Superior temporal gyrus (tissue), 1 donor: ENCODE results near the gene COX20.
A peak's percentile ranks its signal among the peaks of the same experiment; 100 is the strongest.
"Not testable (repeated sequence)": the region's sequence is repeated elsewhere in the genome, so short reads cannot be mapped to it uniquely, and the experiment has no call there.

Experiments
- DNase-seq: peaks from one replicate; pipeline ENCODE4 v3.0.0-alpha.2; 2016; ENCODE audit errors: extremely low spot score

Gene COX20

GRCh38 chr1:244822878-244823277, 12.6 kb upstream of the COX20 start:
- no peak for DNase-seq

- DNase-seq: no peak
Observed at GRCh38 chr1:244826712-244827111, 8.7 kb upstream of the COX20 start.

GRCh38 chr1:244830639-244831038, 4.8 kb upstream of the COX20 start:
- DNase-seq: no peak

- DNase-seq: not testable (repeated sequence)
Observed at GRCh38 chr1:244833260-244833659, 2.2 kb upstream of the COX20 start.

- DNase-seq: peak; percentile 90
Observed at GRCh38 chr1:244833734-244834542, 1.5 kb upstream of the COX20 start.

GRCh38 chr1:244834543-244835275, 749 bp upstream of the COX20 start:
- peak; percentile 93 for DNase-seq

DNA sequence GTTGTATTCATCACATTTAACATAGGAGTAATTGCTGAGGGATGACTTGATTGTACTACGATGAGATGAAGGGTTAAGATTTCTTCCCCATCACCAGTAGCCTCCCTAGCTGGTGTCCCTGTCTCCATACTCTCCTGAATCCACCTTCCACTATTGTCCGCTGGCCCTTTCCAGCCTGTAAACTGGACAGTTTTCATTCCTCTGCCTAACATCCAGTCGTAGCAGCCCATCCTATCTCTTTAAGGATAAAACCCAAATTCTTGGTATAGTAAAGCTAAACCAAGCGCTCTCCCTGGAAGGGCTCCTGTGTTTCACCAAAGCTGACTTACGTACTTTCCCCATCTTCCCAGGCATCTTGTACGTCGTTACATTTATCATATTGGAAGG, 670 bp downstream of the COX20 start:
- no peak for DNase-seq

DNA sequence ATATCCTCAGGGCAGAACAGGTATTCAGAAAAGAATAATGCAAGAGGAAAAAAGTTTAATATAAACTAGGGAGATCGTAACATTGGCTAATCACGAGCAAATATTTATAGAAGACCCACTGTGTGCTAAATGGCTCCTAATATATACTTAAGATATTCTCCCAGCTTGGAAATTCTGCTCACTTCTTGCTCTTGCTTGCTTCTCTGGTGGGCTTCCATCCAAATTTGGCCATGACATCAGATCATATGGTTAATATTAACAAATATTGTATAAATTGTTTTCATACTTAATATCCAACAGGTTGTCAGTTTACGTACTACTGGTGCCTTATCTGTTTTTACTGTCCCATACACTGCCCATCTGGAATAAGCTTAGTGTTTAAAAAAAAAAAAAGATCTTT, 1.1 kb downstream of the COX20 start:
- no peak for DNase-seq

- DNase-seq: peak; percentile 41
Observed at GRCh38 chr1:244837597-244838258, 2.3 kb downstream of the COX20 start.

- peak; percentile 25 for DNase-seq
Observed at GRCh38 chr1:244839656-244840055, 4.2 kb downstream of the COX20 start.

DNA sequence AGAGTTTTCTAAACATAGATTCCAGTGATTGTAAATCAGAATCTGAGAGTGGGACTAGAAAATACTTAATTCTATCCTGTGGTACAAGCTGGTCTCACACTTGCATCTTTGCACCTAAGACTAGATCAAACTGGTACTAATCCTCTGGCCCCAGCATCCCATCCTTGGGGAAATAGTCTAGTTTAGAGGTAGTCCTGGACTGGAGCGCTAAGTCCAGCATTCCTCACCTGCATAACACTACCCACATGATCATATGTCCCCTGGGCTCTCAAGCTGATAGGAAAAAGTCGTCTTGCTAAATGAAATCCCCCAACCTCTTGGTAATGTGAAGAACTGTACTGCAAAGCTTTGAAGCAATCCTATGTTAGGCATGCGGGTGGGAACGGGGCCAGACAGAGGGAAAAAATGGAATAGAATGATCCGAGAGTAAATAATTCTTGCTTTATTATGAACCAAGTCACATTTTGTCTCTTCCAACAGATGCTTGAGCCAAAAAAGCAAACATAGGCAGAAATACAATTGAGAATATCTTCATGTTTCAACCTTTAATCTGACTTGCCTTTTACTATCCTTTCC, 4.8 kb downstream of the COX20 start:
- DNase-seq: peak; percentile 33

DNA sequence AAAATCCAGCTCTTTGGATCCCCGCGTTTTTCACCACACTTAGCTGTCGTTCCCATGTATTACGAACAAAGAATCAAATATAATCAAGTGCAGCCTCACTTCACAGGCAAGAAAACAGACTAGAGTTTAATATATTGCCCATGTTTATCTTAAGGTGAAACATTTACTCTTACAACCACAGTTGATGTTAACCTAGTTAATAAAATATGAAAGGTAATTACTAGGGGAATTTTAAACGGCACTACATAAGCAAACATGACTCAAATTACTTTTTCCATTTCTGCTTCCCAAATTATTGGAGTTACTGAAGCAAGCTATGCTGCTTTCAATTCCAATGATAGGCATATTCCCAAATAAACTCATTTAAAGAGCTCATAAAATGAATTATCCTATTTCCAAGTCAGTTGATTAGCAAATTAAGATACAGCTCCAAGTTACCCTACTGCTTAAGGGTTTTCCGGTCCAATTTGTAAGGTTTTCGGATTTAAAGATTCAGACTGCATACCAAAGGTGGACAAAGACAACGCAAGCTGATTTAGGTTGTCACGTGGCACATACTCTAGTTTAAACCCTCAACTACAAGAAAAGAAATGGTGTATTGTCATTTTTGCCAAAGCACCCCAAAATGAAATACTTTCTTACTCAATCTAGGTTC, 5.9 kb downstream of the COX20 start:
- DNase-seq: peak; percentile 15

DNA sequence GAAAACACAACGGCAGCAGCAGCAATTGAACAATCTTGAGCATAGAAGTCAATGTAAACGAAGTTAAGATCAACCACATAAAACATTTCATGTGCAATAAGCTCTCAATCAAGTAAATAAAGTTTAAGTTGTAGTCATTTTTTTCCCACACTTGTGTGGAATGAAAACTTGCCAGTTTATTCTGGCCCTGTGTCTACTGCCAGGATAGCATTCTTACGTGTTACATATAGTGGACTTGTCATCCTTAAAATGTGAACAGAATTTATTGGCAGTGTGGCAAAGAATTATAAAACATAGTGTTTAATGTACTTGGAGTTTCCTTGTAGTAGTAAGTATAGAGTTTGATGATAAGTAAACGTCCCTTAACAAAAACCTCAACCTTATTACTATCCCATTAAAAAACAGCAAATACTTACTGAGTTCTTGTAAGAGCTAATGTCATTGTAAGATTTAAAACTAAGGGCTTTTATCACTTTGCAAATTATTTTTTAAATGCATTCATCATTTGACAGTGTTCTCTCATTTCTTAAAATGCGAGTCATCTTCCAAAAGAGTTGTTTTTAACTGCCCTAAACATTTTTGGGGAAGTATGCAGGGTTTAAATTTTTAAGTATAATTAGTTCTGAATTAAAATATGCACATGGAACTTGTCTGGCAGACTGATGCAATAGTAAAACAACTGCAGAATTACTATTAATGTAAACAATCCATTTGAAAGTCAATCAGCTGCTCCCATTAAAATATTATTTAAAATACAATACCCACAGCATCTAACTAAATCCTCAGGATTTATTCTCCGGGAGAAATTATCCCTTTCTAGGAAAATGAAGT, 7.9 kb downstream of the COX20 start:
- DNase-seq: no peak

DNA sequence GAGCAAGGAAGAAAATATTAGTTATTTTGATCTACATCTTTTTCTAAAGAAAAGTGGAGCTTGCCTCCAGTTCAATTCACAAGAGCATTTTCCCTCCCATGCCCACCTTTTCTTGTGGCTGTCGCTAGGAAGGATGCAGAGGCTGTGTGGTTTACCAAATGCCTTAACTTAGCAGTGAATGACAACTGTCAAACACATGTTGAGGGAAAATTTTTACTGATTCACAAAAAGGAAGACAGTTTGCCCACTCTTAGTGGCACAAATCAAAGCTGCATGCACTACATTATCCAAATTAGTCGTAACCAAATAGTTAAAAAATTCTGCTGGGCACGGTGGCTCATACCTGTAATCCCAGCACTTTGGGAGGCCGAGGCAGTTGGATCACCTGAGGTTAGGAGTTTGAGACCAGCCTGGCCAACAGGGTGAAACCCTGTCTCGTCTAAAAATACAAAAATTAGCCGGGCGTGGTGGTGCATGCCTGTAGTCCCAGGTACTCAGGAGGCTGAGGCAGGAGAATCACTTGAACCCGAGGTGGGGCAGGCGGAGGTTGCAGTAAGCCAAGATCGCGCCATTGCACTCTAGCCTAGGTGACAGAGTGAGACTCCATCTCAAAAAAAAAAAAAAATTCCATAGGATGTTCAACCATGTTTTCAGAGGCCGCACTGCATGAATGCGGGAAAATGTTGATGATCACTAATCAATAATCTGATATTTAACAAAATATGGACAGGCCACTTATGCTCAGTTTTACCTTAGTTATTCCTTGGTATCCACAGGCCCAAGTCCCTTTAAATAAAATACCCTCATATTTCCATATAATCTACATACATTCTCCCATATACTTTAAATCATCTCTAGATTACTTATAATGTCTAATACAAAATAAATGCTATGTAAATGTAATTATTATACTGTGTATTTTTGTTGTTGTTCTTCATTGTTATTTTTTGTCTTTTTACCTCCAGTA, 9.0 kb downstream of the COX20 start:
- no peak for DNase-seq

GRCh38 chr1:244846653-244847052, 11.2 kb downstream of the COX20 start:
- peak; percentile 10 for DNase-seq

- DNase-seq: peak; percentile 5
Observed at GRCh38 chr1:244849189-244849866, 13.9 kb downstream of the COX20 start.

DNA sequence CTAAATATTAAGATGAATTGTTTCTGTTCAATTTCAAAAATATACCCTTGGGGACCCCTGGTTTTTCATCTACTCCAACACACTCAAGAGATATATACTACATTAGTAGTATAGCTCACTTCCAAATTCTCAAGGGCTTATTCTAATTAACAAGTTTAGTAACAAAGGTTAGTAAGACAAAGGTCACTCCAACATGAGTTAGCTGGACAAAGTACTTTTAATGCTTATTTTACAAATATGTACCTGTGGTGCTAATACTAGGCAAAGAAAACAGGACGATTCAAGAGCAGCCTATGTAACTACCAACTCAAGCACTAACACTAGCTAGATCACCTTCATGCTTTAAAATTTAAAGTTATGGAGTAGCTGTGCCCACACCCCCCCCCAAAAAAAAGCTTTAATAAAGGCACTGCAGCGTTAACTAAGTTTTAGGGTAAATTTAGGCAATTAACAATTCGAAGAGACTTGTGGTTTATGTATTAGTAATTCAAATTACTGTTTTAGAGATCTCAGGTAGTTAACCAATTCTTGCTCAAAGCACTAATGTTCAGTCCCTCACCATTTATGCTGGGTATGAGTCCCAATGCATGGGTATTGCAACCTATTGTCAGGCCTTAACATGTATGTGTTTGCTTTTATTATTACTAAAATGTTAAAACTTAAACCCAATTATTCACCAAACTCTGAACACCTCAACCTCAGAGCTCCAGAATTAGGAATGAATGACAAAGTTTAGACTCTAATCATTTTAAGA, 14.8 kb downstream of the COX20 start:
- DNase-seq: no peak

GRCh38 chr1:244850896-244851295, 15.4 kb downstream of the COX20 start:
- no peak for DNase-seq
